M059J (cell line): ENCODE data around the gene ASPRV1. TPM values are rescaled to one million over a fixed set of nuclear protein-coding genes. Genes with fewer than 3 reads are reported as not detected.

Experiments
- DNase-seq: peaks from one replicate; pipeline ENCODE4 v3.0.0-alpha.2; 2012; ENCODE audit warnings: low read depth
- total RNA-seq: library from RNA; depleted of rRNA; stranded (reverse); fragments of >200 nt; shearing (Covaris generic); gene quantifications from 2 replicates; pipeline ENCODE4 v1.2.3, GENCODE V29; 2014

Gene ASPRV1
- total RNA-seq, 1 experiment from 2014 or later = 0.49 TPM

- no peak for DNase-seq
Measured at GRCh38 chr2:69943000-69943842, 18.2 kb downstream of the ASPRV1 start.

GRCh38 chr2:69940691-69941090 lies 20.7 kb downstream of the ASPRV1 start:
- no peak for DNase-seq

GRCh38 chr2:69939722-69940121 lies 21.7 kb downstream of the ASPRV1 start:
- DNase-seq = no peak

- no peak for DNase-seq
Measured at GRCh38 chr2:69937968-69938367, 23.5 kb downstream of the ASPRV1 start.

GRCh38 chr2:69936906-69937305 lies 24.5 kb downstream of the ASPRV1 start:
- DNase-seq = no peak

GRCh38 chr2:69935011-69935410 lies 26.4 kb downstream of the ASPRV1 start:
- no peak for DNase-seq

- DNase-seq = no peak
Measured at GRCh38 chr2:69934614-69934908, 26.9 kb downstream of the ASPRV1 start.

- peak; percentile 79 for DNase-seq
Measured at GRCh38 chr2:69933839-69934613, 27.4 kb downstream of the ASPRV1 start.

GRCh38 chr2:69933254-69933828 lies 28.1 kb downstream of the ASPRV1 start:
- no peak for DNase-seq

- no peak for DNase-seq
Measured at GRCh38 chr2:69932596-69932922, 28.9 kb downstream of the ASPRV1 start.

- DNase-seq = no peak
Measured at GRCh38 chr2:69931832-69932595, 29.4 kb downstream of the ASPRV1 start.

GRCh38 chr2:69926849-69927515 lies 34.4 kb downstream of the ASPRV1 start:
- DNase-seq = no peak

- DNase-seq = no peak
Measured at GRCh38 chr2:69923116-69923515, 38.3 kb downstream of the ASPRV1 start.

- no peak for DNase-seq
Measured at GRCh38 chr2:69918401-69918800, 43.0 kb downstream of the ASPRV1 start.

- DNase-seq = peak; percentile 75
Measured at GRCh38 chr2:69917852-69918251, 43.6 kb downstream of the ASPRV1 start.

GRCh38 chr2:69916106-69916505 lies 45.3 kb downstream of the ASPRV1 start:
- no peak for DNase-seq

GRCh38 chr2:69914950-69915945 lies 46.2 kb downstream of the ASPRV1 start, which contains the start of gene MXD1:
Gene MXD1, plus strand, starts transcription at chr2:69915109. Its CDS starts 222 bp downstream, at chr2:69915331.
- DNase-seq = peak; percentile 16

GRCh38 chr2:69914164-69914949 lies 47.1 kb downstream of the ASPRV1 start:
- peak; percentile 100 for DNase-seq

- peak; percentile 52 for DNase-seq
Measured at GRCh38 chr2:69911985-69912563, 49.4 kb downstream of the ASPRV1 start.
